HG02885 (cell line): ENCODE measurements around the gene PLCE1.
"Not testable (repeated sequence)": the region's sequence is repeated elsewhere in the genome, so short reads cannot be mapped to it uniquely, and the experiment has no call there.

Source experiments
- ATAC-seq: cut with Tn5 transposase; IDR thresholded peaks from one replicate; pipeline ENCODE4 v1.9.1; 2021; ENCODE audit warnings: mild to moderate bottlenecking; ENCODE audit not compliant: unreplicated experiment, poor library complexity

Gene PLCE1

GRCh38 chr10:93993782-93994437, at the start of gene PLCE1:
Gene PLCE1, plus strand, starts transcription at chr10:93993931. Its CDS starts 37,116 bp downstream, at chr10:94031047.
- peak; percentile 70 for ATAC-seq

GRCh38 chr10:93945819-93946218, 47.9 kb upstream of the PLCE1 start:
- ATAC-seq = no peak

- no peak for ATAC-seq
Observed at GRCh38 chr10:93947055-93947454, 46.7 kb upstream of the PLCE1 start.

GRCh38 chr10:93947524-93947923, 46.2 kb upstream of the PLCE1 start:
- ATAC-seq = no peak

GRCh38 chr10:93951905-93952304, 41.8 kb upstream of the PLCE1 start:
- no peak for ATAC-seq

- no peak for ATAC-seq
Observed at GRCh38 chr10:93954299-93954698, 39.4 kb upstream of the PLCE1 start.

- ATAC-seq = no peak
Observed at GRCh38 chr10:93954726-93955363, 38.9 kb upstream of the PLCE1 start.

- ATAC-seq = no peak
Observed at GRCh38 chr10:93958834-93959233, 34.9 kb upstream of the PLCE1 start.

GRCh38 chr10:93960988-93961387, 32.7 kb upstream of the PLCE1 start:
- not testable (repeated sequence) for ATAC-seq

GRCh38 chr10:93962973-93963372, 30.8 kb upstream of the PLCE1 start:
- no peak for ATAC-seq

- ATAC-seq = no peak
Observed at GRCh38 chr10:93963434-93963833, 30.3 kb upstream of the PLCE1 start.

GRCh38 chr10:93965911-93966310, 27.8 kb upstream of the PLCE1 start:
- ATAC-seq = no peak

- no peak for ATAC-seq
Observed at GRCh38 chr10:93967756-93968155, 26.0 kb upstream of the PLCE1 start.

GRCh38 chr10:93968540-93968945, 25.2 kb upstream of the PLCE1 start:
- no peak for ATAC-seq

- ATAC-seq = not testable (repeated sequence)
Observed at GRCh38 chr10:93970433-93971010, 23.2 kb upstream of the PLCE1 start.

GRCh38 chr10:93973748-93974445, 19.8 kb upstream of the PLCE1 start:
- ATAC-seq = no peak

- ATAC-seq = no peak
Observed at GRCh38 chr10:93977442-93977841, 16.3 kb upstream of the PLCE1 start.

- no peak for ATAC-seq
Observed at GRCh38 chr10:93980486-93980885, 13.2 kb upstream of the PLCE1 start.

- ATAC-seq = no peak
Observed at GRCh38 chr10:93991114-93991513, 2.6 kb upstream of the PLCE1 start.

GRCh38 chr10:93991596-93992284, 2.0 kb upstream of the PLCE1 start:
- no peak for ATAC-seq
